Measurements from ENCODE around the gene TBRG4.

DNA sequence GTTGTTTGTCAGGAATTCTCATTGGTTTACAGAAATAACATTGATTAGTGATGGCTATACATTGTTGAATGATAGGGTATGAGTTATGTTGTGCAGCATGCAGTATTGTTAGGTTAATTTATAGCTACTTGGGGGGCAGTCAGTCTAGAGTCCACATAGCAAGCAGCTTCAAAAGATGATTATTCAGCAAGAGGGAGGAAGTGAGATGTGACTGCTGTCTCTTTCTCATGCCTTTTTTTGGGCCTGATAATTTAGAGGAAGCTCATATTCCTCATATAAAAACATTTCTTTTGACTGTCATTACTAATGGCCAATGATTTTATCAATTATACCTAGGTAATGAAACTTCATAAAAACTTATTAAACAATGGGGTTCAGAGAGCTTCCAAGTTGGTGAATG is 3.4 kb upstream of the TBRG4 start:
- no peak for TF ChIP-seq EP300 (IDR thresholded peaks at IDR 0.05)
- TF ChIP-seq, protein P1, sequence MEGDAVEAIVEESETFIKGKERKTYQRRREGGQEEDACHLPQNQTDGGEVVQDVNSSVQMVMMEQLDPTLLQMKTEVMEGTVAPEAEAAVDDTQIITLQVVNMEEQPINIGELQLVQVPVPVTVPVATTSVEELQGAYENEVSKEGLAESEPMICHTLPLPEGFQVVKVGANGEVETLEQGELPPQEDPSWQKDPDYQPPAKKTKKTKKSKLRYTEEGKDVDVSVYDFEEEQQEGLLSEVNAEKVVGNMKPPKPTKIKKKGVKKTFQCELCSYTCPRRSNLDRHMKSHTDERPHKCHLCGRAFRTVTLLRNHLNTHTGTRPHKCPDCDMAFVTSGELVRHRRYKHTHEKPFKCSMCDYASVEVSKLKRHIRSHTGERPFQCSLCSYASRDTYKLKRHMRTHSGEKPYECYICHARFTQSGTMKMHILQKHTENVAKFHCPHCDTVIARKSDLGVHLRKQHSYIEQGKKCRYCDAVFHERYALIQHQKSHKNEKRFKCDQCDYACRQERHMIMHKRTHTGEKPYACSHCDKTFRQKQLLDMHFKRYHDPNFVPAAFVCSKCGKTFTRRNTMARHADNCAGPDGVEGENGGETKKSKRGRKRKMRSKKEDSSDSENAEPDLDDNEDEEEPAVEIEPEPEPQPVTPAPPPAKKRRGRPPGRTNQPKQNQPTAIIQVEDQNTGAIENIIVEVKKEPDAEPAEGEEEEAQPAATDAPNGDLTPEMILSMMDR (IDR thresholded peaks at IDR 0.05) = no peak

All from esophagus muscularis mucosa (tissue), 3 donors.